Ishikawa (cell line): ENCODE measurements around the gene TMEM237.

ENCODE experiments used
- CEBPB ChIP-seq: IDR thresholded peaks from 2 replicates; pipeline ENCODE4 v1.6.1; 2012
- EP300 ChIP-seq: IDR thresholded peaks from 2 replicates; pipeline ENCODE4 v1.6.1; 2012; ENCODE audit warnings: borderline replicate concordance
- MAX ChIP-seq: IDR thresholded peaks from 2 replicates; pipeline ENCODE4 v1.6.1; 2012
- NFIC ChIP-seq: IDR thresholded peaks from 2 replicates; pipeline ENCODE4 v1.6.1; 2012
- RAD21 ChIP-seq: IDR thresholded peaks from 2 replicates; pipeline ENCODE4 v1.6.1; 2012; ENCODE audit warnings: low read depth
- TAF1 ChIP-seq: IDR thresholded peaks from 2 replicates; pipeline ENCODE4 v1.6.1; 2012; ENCODE audit warnings: low read depth, mild to moderate bottlenecking
- YY1 ChIP-seq: IDR thresholded peaks from 2 replicates; pipeline ENCODE4 v1.6.1; 2012; ENCODE audit warnings: low read depth

GRCh38 chr2:201579536-201579935, 63.8 kb downstream of the TMEM237 start:
- no peak for TF ChIP-seq NFIC
- no peak for TF ChIP-seq RAD21
- no peak for TF ChIP-seq MAX
- no peak for TF ChIP-seq YY1
- no peak for TF ChIP-seq TAF1
- no peak for TF ChIP-seq EP300
- TF ChIP-seq CEBPB: no peak
